Loucy (cell line): ENCODE results near the gene MYH14.

ENCODE experiments used
- CTCF ChIP-seq: fragments of 200-600 bp; sonication (generic); conservative IDR thresholded peaks from 2 replicates; pipeline ENCODE4 v1.5.1; 2014; ENCODE audit warnings: mild to moderate bottlenecking, antibody characterized with exemption, low read length
- EZH2phosphoT487 ChIP-seq: fragments of 200-600 bp; IDR thresholded peaks from 2 replicates; pipeline ENCODE4 v1.6.1; 2018; ENCODE audit warnings: antibody characterized with exemption, mild to moderate bottlenecking, moderate library complexity, borderline replicate concordance

DNA sequence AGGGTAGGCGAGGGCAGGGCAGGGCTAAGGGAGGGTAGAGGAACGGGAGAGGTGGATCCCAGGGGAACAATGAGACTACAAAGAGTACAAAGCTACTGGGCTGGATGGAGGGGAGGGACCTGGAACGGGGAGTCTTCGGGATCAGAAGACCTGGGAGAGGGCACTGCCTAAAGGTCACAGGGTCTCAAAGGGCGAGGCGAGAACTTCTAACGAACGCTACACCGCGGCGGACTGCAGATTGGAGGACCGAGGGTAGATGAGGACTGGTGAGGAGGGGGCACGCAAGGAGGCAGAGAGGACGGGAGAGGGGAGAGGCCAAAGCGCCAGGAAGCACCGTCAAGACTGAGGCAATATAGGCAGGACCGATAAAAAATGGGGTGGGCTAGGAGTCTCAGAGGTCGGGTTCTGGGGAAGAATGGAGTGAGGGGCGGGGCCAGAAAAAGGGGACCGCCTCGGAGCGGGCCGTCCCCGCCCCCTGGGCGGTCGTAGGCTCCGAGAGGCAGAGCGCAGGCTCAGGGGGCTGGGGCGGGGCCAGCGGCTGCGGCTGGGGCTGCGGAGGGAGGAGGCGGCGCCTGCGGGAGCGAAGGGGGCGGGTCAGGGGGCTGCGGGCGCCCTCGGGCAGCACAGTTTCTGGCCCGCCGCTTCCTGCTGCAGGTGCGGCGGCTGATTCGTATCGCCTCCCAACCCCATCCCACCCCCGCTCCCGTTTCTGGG, 127.1 kb downstream of the MYH14 start:
- no peak for TF ChIP-seq CTCF
- no peak for TF ChIP-seq EZH2phosphoT487
